Psoas muscle (tissue), 8 donors: ENCODE data around the gene ZNF236. TPM values are rescaled to one million over a fixed set of nuclear protein-coding genes. Genes with fewer than 3 reads are reported as not detected.

Experiments used
- ATAC-seq, 4 donors: fragments of 200-7000 bp; cut with Tn5 transposase; one replicate each; pipeline ENCODE4 v1.9.1; 2020; ENCODE audit warnings: moderate library complexity in 3 of 4, mild to moderate bottlenecking in 2 of 4
- DNase-seq, 2 donors: peaks; one replicate each; pipeline ENCODE4 v3.0.0-alpha.2; 2020
- H3K27ac ChIP-seq: fragments of 200-600 bp; one replicate; pipeline ENCODE4 v1.8.0; 2022
- H3K27me3 ChIP-seq, 3 donors: fragments of 200-600 bp in 1 of 3; one replicate each; pipeline versions ENCODE4 v1.6.1 to v1.8.0; 2013 to 2022; ENCODE audit warnings: low read length in 2 of 3, mild to moderate bottlenecking in 2 of 3, moderate library complexity in 1 of 3; ENCODE audit not compliant: insufficient read depth in 3 of 3
- H3K36me3 ChIP-seq, 2 donors: fragments of 200-600 bp in 1 of 2; one replicate each; pipeline versions ENCODE4 v1.6.1 to v1.8.0; 2013 to 2022; ENCODE audit warnings: low read depth in 1 of 2, mild to moderate bottlenecking in 1 of 2, moderate library complexity in 1 of 2; ENCODE audit not compliant: insufficient read depth in 1 of 2
- H3K4me1 ChIP-seq: fragments of 200-600 bp; one replicate; pipeline ENCODE4 v1.8.0; 2022
- H3K4me3 ChIP-seq: fragments of 200-600 bp; one replicate; pipeline ENCODE4 v1.8.0; 2022; ENCODE audit warnings: mild to moderate bottlenecking
- H3K9me3 ChIP-seq: fragments of 200-600 bp; one replicate; pipeline ENCODE4 v1.8.0; 2022
- CTCF ChIP-seq: fragments of 200-600 bp; IDR thresholded peaks from one replicate; pipeline ENCODE4 v1.8.0; 2022; ENCODE audit warnings: antibody characterized with exemption
- WGBS, 3 donors: extraction: QIAGEN DNeasy Blood & Tissue Kit; methylation state at CpG; one replicate each; pipeline versions ENCODE4 v1.1.6 to v1.1.7; 2013; 5-methylcytosine and 5-hydroxymethylcytosine counted together
- intact Hi-C, 2 donors: fragments of 100-400 bp; cut with DNase I; formaldehyde crosslinking; loops; one replicate each; pipeline versions ENCODE4 v1.11.0 to v1.14.2; 2022
- polyA plus RNA-seq, 3 donors: library from polyadenylated mRNA; stranded (reverse); fragments of 200-250 nt; gene quantifications; one replicate each; pipeline ENCODE4 v1.2.3, GENCODE V29; 2013
- total RNA-seq, 4 donors: library from RNA; stranded (reverse); fragmentation: NEBNext Ultra II Directional in 2 of 4; extraction: Animal tissue kit (Norgen Biotek cat#: 25700) in 2 of 4; gene quantifications; one replicate each; pipeline versions ENCODE4 v1.2.1 to v1.2.4, GENCODE V29; 2021 to 2023
- donor health status: healthy with polysubstance abuse.
- donor health status: DM: no; HTN: no; CAD: no; lungs with moderate emphysema.
- donor health status: Bipolar disorder and iron deficiency.
- donor health status: healthy.
- donor health status: DM: yes; HTN: yes; CAD: no.
- donor health status: DM: no; HTN: no; CAD: no.
- donor health status: DM: no; HTN: no; CAD: no.
- donor health status: DM: yes; HTN: yes; CAD: no.

Gene ZNF236
- total and polyA plus RNA-seq, 7 donors, result 0.76 to 9.4 (median 7.5) TPM

- intact Hi-C loops, result no loop called here
- DNase-seq, result no peak
- 59 to 69% (median 64%) methylated on average over 7 of the region's 7 CpGs for WGBS, 3 donors
- TF ChIP-seq CTCF, result no peak
- H3K36me3 ChIP-seq, result no peaks in the 10 kb centered on the region
- no peak for ATAC-seq
- no peaks in the 10 kb centered on the region for H3K27me3 ChIP-seq
- H3K9me3 ChIP-seq, result no peaks in the 10 kb centered on the region
- H3K27ac ChIP-seq, result no peak overlapping the region
- no peaks in the 10 kb centered on the region for H3K4me1 ChIP-seq
- H3K4me3 ChIP-seq, result no peak overlapping the region
Observed at GRCh38 chr18:76995896-76996295, 173.5 kb downstream of the ZNF236 start.

- 84 to 93% (median 88%) methylated on average over 7 of the region's 7 CpGs for WGBS, 3 donors
- no peaks in the 10 kb centered on the region for H3K36me3 ChIP-seq
- no peaks in the 10 kb centered on the region for H3K27me3 ChIP-seq
- intact Hi-C loops, result no loop called here
- H3K4me3 ChIP-seq, result no peak overlapping the region
- ATAC-seq, result no peak
- H3K4me1 ChIP-seq, result no peaks in the 10 kb centered on the region
- H3K9me3 ChIP-seq, result no peaks in the 10 kb centered on the region
- no peak for DNase-seq
- TF ChIP-seq CTCF, result no peak
- no peak overlapping the region for H3K27ac ChIP-seq
Observed at GRCh38 chr18:76996429-76996828, 174.1 kb downstream of the ZNF236 start.

DNA sequence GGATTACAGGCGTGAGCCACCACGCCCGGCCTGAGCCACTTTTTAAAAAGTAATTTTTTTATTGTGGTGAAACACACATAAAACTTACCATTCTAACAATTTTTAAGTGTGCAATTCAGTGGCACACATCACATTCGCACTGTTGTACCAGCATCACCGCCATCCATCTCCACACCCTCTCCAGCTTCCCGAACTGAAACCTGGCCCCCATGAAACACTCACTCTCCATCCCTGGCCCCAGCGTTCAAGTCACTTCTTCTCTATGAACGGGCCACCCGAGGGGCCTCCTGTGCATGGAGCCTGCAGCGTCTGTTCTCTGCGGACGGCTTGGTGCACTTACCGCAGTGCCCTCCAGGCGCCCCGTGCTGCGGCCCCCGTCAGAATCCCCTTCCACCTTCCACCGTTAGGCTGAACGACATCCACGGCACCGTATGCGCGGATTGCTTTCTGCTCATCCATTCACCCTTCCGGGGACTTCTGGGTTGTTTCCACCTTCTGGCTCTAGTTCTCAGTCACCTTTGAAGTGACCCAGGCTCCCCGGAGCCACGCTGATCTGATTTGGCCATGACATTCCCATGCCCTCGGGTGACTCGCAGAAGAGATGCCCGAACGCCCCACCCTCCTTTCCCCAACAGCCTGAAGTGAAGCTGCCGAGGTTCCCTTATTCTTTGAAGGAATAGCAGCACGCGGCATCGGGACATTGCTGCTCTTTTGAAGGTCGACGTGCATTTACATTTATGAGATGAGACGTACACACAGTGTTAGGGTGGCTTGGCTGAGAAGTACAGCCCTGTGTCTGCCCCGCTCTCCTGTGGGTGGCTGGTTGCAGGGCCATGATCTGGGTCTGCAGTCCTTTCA is 175.8 kb downstream of the ZNF236 start:
- no peaks in the 10 kb centered on the region for H3K36me3 ChIP-seq
- H3K4me1 ChIP-seq, result peaks cover 3% of the 10 kb centered on the region
- no peak overlapping the region for H3K27ac ChIP-seq
- DNase-seq (no peak), ATAC-seq (no peak)
- no peak for TF ChIP-seq CTCF
- H3K27me3 ChIP-seq, result no peaks in the 10 kb centered on the region
- 85 to 91% (median 88%) methylated on average over 38 of the region's 38 CpGs for WGBS, 3 donors
- no peak overlapping the region for H3K4me3 ChIP-seq
- intact Hi-C loops, result loop anchor here in 1 of 2 donors (2.0 kb wide), 1 partner anchor 63 kb away; no protein-coding TSS in a partner anchor
- no peaks in the 10 kb centered on the region for H3K9me3 ChIP-seq

DNA sequence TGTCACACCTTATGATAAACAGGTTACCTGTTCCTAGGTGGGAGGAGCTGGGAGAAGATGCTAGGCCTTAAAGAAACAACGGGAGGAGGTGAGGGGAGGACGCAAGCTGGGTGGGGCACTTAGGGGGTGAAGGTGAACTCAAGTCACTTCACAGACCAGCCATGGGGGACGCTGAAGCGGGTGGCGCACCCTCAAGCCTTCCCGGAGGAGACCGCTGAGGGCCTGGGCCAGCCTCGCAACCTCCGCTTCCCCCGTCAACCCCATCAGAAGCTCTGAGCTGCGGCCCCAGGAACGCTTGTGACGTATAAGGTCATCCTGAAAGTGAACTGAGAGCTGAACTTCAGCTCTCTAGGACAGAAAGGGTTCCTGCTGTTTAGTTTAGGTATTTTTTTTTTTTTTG is 176.7 kb downstream of the ZNF236 start:
- no peak for TF ChIP-seq CTCF
- Histone ChIP-seq H3K9me3 (no peaks in the 10 kb centered on the region), H3K36me3 (no peaks in the 10 kb centered on the region), H3K4me3 (no peak overlapping the region), H3K27ac (no peak overlapping the region), H3K4me1 (peaks cover 4% of the 10 kb centered on the region), H3K27me3 (no peaks in the 10 kb centered on the region)
- ATAC-seq, result no peak
- DNase-seq, result no peak
- intact Hi-C loops, result loop anchor here in 1 of 2 donors (2.0 kb wide), 1 partner anchor 62 kb away; no protein-coding TSS in a partner anchor
- 88 to 93% (median 92%) methylated on average over 13 of the region's 13 CpGs for WGBS, 3 donors
